Epithelial cell of prostate (primary cell): ENCODE measurements around the gene CAPZA2.
"Not testable (repeated sequence)": the region's sequence is repeated elsewhere in the genome, so short reads cannot be mapped to it uniquely, and the experiment has no call there.

Experiments
- DNase-seq: peaks from one replicate; pipeline ENCODE4 v3.0.0-alpha.2; 2011; ENCODE audit warnings: low read depth, low spot score
- H3K27ac ChIP-seq: fragments of 450-650 bp; 2 replicates; pipeline ENCODE4 v1.5.1; 2017; ENCODE audit warnings: mild to moderate bottlenecking

Gene CAPZA2

DNA sequence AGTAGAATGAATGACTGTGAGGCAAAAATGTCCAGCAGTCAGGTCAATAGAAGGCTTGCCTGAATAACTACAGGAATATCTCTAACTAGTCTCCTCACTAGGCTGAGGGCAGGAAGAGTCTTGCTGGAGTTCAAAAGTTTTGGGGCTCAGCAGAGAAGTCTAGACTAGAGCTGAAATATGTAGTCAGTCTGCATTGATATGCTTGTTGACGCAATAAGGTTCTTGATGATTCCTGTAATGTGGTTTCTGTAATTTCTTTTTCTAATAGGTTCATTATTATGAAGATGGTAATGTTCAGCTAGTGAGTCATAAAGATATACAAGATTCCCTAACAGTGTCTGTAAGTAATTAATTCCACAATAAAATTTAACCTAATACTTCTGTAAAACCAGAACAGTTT, 49.4 kb downstream of the CAPZA2 start:
- H3K27ac ChIP-seq, result no peak overlapping the region
- no peak for DNase-seq

DNA sequence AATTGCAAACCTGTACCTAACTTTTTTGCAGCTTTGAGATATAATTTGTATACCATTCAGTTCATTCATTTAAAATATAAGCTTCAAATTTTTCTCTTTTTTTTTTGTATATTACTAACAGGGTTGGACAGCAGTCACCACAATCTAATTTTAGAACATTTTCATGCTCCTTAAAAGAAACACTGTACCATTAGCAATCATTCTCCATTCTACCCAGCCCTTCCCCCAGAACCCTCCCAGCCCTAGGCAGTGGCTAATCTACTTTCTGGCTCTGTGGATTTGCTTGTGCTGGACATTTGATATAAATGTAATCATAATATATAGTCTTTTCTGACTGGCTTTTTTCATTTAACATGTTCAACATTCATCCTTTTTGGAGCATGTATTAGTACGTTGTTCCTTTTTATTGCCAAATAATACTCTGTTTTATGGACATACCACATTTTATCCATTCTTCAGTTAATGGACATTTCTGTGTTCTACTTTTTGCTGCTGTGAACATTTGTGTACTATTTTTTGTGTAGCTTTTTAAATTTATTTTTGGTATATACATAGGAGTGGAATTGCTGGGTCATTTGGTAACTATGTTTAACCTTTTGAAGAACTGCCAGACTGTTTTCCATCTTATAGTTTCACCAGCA, 50.0 kb downstream of the CAPZA2 start:
- no peak overlapping the region for H3K27ac ChIP-seq
- no peak for DNase-seq

DNA sequence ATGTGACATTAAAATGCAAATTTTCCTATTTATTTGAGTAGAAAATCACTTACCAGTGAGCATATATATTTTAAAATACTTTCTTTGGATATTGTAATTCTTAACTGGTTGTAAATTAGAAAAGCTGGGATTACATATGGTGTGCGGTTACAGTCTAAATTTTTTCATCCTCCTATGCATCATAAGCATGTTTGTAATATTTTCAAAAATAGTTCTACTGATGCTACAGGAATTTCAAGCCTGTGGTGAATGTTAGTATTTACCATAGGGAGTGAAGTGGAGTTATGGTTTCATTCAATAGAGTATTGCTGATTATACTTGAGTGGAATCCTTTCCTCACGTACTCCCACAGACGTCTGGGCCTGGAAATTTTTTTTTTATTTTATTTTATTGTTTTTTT, 56.3 kb downstream of the CAPZA2 start:
- no peak overlapping the region for H3K27ac ChIP-seq
- no peak for DNase-seq

DNA sequence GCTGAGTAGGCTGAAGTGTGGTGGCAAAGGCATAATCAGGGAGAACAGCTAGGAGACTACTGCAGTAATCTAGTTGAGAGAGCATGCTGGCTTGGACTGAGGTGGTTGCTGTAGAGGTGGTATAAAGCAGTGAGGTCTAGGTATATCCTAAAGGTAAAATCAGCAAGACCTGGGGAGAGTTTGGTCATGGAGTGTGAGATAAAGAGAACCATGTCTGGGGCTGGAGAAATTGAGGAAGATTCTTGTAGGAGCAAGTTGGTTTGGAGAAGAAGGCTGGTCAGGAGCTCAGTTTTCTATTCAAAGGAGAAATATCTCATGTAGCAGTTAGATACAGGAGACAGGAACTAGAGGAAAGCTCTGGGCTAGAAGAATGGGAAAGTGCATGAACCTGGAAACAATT, 58.0 kb downstream of the CAPZA2 start:
- DNase-seq, result no peak
- H3K27ac ChIP-seq, result no peak overlapping the region

DNA sequence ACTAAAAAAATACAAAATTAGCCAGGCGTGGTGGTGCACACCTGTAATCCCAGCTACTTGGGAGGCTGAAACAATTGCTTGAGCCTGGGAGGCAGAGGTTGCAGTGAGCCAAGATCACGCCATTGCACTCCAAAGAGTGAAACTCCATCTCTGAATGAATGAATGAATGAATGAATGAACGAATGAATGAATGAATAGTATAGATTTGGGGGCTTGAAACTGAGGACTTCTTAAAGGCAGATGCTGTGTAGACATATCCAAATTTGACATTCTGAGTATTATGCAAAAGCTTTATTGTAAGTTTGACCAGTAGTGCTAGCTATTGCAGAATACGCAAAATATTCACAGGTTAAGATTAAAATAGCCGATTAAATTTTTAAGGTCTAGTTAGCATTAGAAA, 60.2 kb downstream of the CAPZA2 start:
- DNase-seq, result no peak
- no peak overlapping the region for H3K27ac ChIP-seq

DNA sequence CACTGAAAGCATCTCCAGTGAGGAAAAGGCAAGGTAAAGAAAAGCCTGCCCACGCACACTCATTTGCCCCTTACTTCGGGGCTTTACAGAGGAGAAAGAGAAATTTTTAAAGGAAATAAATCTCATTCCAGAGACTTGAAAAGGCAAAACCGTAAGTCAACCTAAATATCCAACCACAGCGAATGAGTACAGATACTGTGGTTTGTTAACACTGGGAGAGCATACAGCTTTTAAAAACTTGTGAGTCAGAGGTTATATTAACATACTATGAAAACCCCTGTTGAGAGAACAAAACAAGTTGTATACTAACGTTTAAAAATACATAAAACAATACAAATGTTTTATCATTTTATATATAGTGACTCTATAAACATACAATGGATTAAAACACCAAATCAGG, 62.4 kb downstream of the CAPZA2 start:
- DNase-seq, result no peak

DNA sequence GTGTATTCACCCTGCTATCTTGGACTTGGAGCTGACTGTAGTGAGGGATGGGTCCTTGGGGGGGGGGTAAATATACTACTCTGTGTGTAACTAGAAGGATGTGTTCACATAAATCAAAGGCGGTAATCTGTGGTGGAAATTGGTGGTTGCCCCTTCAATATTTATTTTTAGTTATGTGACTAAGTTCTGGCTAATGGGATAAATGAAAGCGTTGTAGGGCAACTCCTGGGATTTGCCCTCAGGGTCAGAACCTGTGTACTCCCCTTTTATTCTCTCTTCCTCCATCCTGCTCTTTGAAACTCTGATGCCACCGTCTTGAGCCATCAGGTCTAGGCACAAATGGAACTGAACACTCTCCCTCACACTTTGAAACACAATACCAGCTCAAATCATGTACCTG, 66.6 kb downstream of the CAPZA2 start:
- no peak for DNase-seq

More for the DNA sequence above, 62.4 kb downstream of the CAPZA2 start:
- no peak overlapping the region for H3K27ac ChIP-seq

DNA sequence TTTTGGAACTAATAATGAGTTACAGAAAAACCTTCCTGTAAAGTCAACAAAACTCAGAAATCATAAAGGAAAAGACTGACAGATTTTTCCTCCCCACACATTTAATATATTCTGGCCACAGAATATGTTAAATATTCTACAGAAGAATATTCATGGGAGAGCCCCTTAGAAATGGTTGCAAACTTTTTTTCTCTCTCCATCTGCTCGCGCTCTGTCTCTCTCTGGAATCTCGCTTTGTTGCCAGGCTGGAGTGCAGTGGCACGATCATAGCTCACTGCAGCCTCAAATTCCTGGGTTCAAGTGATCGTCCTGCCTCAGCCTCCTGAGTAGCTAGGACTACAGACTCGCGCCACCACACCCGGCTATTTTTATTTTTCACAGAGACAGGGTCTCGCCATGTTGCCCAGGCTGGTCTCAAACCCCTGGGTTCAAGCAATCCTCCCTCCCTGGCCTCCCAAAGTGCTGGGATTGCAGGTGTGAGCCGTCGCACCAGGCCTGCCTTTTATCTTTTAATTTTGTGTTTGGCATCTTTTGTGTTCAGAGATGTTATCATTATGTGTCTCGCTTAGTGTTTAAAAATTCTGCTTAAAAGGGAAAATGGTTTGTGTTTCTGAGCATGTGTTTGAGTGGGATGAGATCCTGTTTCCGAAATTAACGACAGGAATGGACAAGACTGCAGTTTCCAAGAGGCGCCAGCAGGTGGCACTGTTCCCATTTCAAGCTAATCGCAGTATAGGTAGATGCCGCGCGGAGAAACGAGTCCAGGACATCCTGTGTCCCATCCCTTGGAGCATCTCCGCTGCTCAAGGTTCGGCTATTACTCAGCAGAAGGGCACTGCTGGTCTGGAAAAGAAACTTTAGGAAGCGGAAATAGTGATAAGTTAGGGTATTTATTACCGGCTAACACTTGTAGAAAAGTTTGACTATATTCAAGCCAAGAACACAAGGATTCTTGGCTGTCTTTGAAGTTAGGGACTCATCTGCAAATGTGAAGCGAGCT, 67.8 kb downstream of the CAPZA2 start:
- DNase-seq, result no peak
- no peak overlapping the region for H3K27ac ChIP-seq

More for the DNA sequence above, 66.6 kb downstream of the CAPZA2 start:
- H3K27ac ChIP-seq, result no peak overlapping the region

DNA sequence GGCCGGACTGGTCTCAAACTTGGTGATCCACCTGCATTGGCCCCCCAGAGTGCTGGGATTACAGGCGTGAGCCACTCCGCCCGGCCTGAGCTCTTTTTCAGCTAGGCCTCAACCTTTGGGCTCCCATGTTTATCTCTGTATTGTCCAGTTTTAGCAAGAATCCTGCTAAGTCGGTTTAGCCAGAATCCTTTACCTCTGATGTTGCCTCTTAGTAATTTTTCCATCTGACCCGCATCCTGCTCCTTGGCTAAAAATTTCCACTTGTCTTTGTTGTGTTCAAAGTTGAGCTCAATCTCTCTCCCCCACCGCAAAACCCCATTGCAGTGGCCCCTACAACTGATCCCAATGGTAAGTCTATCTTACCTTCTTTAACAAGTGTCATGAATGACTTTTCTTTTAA, 70.2 kb downstream of the CAPZA2 start:
- DNase-seq, result no peak
- H3K27ac ChIP-seq, result no peak overlapping the region

DNA sequence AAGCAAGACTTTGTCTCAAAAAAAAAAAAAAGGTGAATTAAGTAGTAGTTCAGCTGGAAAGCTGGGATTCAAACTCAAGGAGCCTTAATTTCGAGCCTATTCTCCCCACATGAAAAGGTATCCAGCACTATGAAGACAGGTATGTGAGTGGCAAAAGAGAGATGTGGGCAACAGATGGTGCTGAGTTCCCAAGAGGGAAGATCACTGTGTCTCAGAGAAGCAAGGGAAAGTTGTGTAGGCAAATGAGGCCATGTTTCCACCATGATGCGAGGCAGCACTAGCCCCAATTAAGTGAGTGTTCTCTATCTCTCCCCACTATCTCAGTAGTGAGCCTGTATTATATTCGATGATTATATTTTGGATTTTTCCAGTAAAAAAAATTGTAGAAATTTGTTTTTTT, 71.1 kb downstream of the CAPZA2 start:
- H3K27ac ChIP-seq, result no peak overlapping the region
- no peak for DNase-seq

DNA sequence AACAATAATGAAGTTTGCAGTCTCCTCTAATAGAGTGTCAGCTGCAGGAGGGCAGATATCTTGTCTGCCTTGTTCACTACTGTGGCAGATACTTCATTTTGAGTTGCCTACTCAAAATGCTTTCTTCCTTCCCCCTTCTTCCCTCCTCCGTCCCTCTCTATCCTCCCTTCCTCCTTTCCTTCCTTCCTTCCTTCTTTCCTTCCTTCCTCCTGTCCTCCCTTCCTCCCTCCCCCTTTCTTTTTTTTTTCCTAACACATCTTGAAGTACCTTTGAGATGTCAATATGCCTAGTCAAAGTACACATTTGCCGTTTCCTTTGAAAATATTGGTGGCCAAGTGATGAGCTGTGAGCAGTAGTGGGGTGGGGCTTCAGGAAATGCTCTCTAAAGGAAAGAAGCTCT, 72.2 kb downstream of the CAPZA2 start:
- no peak for DNase-seq
- H3K27ac ChIP-seq, result no peak overlapping the region

DNA sequence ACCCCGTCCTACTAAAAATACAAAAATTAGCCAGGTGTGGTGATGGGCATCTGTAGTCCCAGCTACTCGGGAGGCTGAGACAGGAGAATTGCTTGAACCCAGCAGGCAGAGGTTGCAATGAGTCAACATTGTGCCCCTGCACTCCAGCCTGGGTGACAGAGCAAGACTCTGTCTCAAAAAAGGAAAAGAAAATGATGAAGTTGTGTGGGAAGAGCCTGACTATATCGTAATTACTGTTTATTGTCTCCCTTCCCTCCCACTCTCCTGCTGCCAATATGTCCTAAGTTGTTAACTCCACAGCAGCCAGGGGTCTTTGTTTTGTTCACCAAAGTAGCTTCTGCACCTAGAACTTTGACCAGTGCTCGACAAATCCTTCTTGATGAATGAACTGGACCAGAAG, 74.5 kb downstream of the CAPZA2 start:
- not testable (repeated sequence) for DNase-seq, H3K27ac ChIP-seq

DNA sequence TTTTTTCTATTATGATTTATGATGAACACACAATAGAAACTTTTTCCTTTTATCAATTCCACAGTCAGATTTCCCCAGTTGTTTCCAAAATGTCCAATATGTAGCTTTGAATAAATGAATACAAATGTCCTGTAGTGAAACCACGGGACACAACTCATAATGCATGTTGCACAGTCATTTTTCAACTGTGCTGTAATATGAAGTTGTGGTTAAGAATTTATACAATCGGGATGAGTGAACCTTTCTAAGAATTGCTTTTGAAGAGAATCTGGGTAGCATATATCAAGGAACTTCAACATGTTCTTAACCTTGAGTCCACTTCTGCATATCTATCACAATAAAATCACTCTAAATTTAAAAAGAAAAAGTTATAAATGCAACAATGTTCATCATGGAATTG, 76.3 kb downstream of the CAPZA2 start:
- H3K27ac ChIP-seq, result no peak overlapping the region
- DNase-seq, result no peak

DNA sequence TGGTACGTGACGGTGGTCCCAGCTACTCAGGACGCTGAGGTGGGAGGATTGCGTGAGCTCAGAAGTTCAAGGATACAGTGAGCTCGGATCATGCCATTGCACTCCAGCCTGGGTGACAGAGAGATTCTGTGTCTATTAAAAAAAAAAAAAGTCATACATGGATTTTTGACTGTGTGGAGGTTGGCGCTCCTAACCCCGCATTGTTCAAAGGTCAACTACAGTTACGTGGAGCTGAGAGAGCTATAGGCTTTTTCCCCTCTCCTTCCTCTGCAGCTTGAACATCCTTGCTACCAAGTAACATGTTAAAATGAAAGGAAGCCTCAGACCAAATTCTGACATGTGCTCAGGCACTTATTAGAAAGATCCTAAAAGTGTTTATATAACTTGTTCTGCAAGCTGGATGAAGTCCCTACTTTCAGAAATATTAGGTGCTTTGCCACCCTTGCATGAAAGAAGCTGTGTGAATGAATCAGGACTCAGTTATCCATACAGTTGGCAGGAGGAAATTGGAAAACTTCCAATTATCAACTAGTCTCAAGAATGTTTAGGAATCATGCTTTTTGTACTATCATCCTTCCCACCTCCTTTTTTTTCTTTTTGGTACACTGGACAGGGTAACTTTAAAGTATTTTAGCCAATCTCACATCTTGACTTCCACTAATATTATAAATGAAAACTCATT, 78.4 kb downstream of the CAPZA2 start:
- no peak for DNase-seq

DNA sequence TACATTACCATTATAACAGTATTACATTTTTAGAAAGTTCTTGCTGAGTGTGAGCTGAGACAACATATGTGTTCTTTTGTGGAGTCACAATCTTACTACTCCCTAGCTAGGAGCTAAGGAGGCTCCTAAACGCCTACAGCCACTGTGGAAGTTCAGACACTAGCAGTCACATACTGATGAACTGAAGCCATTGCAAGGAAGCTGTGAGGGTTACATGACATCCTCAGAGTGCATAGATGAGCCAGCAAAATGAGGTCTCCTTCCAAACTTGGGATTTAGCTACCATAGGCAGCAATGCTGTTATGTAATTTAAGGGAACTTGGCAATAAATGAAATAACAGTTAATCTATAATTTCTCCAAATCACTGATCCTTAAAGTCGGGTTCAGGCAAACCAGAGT, 80.1 kb downstream of the CAPZA2 start:
- DNase-seq, result no peak
- H3K27ac ChIP-seq, result no peak overlapping the region

More for the DNA sequence above, 78.4 kb downstream of the CAPZA2 start:
- H3K27ac ChIP-seq, result no peak overlapping the region

DNA sequence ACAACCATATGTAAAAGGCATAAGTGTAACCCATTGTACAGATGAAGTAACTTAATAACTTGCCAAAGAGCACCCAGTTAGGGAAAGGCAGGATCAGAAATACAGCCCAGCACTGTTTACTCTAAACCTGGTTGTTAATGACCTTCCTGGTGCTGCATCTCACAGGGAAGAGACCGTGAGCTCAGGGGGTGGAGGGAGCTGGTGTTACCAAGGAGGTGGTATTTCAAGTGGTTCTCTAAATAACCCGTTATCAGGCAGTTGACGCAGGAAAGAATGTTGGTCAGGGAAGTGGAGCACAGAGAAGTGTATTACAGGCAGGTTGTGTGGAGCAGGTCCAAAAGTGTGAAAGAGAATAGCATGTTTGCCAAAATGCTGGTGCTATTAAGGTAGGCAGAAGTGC, 86.5 kb downstream of the CAPZA2 start:
- DNase-seq, result no peak
- no peak overlapping the region for H3K27ac ChIP-seq

DNA sequence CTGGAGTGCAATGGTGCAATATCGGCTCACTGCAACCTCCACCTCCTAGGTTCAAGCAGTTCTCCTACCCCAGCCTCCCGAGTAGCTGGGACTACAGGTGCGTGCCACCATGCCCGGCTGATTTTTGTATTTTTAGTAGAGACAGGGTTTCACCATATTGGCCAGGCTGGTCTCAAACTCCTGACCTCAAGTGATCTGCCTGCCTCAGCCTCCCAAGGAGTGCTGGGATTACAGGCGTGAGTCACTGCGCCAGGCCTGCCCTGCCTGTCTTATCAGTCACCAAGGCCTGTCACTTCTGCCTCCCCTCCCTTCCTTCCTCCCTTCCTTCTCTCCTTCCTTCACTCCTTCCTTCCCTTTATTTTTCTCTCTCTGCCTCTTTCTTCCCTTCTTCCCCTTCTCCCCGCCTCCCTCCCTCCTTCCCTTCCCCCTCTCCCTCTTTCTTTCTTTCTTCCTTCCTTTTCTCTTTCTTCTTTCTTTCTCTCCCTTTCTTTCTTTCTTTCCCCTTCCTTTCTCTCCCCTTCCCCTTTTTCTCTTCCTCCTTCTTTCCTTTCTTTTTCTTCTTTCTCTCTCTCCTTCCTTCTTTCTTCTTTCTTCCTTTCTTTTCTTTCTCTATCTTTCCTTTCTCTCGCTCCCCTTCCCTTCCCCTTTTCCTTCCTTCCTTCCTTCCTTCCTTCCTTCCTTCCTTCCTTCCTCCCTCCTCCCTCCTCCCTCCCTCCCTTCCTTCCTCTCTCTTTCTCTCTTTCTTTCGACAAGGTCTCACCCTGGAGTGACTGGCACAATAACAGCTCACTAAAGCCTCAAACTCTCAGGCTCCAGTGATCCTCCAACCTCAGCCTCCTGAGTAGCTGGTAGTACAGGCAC, 87.8 kb downstream of the CAPZA2 start:
- no peak overlapping the region for H3K27ac ChIP-seq
- DNase-seq, result no peak

DNA sequence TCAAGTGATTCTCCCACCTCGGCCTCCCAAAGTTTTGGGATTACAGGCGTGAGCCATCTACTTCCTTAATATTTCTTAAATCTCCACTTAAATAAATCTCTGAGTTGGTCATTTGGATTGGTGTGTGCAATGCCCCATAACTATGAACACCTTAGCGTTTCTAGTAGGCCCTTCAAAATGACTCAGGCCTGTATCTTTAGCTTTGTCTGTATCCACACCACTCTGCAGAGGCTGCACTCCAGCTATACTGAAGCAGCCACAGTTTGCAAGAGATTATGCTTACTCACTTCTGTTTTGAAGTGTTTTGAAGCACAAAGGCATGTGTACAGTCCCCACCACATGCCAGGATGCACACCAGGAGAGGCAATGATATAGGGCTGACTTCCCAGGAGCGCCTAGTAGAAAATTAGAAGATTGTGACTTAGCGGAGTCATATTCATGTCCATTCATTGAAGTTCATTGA, 88.5 kb downstream of the CAPZA2 start:
- H3K27ac ChIP-seq, result no peak overlapping the region
- no peak for DNase-seq

DNA sequence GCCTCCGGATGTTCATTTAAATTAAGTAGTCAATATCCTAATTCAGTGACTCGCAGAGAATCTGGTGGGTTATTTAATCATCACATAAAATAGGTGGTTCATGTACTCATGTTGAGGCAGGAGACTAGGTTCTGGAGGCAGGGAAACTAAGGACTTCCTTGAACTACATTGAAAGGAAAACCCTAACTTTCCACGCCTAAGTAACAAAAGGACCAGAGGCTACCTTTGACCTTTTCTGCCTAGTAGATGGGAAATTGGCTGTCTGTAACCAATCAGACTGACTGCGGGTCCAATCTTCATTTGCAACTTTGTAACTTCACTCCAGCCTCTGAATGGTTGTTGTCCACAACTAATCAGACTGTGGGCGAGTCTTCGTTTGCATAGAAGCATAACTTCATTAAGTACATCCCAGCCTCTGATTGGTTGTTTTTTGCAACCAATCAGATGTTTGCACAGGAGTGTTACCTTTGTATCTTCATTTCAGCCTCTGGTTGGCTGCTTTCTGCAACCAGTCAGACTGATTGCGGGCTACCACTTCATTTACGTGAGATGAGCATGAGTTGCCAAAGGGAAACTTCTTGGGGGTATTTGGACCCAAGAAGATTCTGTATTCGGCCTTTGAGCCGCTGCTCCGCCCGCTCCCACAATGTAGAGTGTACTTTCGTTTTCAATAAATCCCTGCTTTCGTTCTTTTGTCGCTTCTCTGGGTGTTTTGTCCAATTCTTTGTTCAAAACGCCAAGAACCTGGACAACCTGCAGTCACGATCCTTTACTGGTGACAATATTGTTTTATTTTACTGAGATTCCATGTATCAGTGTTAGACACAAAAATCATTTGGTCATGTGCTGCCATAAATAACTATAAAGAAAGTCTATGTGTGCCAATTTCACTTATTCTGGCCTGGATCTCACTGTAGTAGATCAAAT, 89.2 kb downstream of the CAPZA2 start:
- no peak overlapping the region for H3K27ac ChIP-seq
- DNase-seq, result no peak
